C1 segment of cervical spinal cord (tissue), 14 donors: Measurements from ENCODE around the gene RNASEH1.
"Not testable (repeated sequence)": the region's sequence is repeated elsewhere in the genome, so short reads cannot be mapped to it uniquely, and the experiment has no call there.

Experiments
- DNase-seq, 14 donors: peaks; one replicate each; lab custom pipeline; 2025; lab: John Stamatoyannopoulos, UW

The RNASEH1 gene

DNA sequence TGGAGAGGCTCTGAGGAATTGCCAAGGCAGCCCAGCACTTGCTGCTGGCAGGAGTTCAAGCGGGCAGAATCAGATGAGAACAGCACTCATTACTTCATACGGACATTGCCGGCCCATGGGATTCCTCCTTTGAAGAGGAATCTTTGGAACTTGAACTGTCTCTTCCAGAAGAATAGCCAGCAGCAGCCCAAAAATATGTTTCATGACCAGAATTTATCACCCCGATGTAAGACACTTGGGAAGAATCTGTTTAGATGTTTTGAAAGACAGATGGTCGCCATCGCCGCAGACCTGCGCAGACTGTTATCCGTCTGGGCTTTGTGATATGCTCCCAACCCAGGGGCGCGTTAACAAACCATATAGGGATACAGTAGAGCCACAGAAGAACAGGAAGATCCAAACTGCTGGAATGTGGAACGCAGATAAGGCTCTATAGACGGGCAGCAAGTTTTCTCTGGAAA, 35.1 kb downstream of the RNASEH1 start:
- peak in 1 of 14 donors; percentile 75 for DNase-seq

DNA sequence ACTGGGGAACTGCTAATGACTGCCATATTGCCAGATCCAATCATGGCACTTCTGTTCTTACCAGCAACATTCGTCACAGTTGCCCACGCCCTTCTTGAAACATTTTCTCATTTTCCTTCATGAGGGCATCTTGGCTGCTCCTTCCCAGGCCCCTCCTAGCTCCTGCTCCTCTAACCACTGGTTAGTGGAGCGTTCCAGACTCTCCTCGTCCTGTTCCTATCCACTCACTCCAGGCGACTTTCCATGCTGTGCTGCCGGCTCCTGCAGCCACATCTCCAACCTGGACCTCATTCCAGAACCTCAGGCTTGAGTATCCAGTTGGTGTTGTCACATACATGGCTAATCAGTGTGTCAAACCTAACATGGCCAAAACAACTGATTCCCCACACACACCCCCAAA, 37.5 kb downstream of the RNASEH1 start:
- no peak for DNase-seq

DNA sequence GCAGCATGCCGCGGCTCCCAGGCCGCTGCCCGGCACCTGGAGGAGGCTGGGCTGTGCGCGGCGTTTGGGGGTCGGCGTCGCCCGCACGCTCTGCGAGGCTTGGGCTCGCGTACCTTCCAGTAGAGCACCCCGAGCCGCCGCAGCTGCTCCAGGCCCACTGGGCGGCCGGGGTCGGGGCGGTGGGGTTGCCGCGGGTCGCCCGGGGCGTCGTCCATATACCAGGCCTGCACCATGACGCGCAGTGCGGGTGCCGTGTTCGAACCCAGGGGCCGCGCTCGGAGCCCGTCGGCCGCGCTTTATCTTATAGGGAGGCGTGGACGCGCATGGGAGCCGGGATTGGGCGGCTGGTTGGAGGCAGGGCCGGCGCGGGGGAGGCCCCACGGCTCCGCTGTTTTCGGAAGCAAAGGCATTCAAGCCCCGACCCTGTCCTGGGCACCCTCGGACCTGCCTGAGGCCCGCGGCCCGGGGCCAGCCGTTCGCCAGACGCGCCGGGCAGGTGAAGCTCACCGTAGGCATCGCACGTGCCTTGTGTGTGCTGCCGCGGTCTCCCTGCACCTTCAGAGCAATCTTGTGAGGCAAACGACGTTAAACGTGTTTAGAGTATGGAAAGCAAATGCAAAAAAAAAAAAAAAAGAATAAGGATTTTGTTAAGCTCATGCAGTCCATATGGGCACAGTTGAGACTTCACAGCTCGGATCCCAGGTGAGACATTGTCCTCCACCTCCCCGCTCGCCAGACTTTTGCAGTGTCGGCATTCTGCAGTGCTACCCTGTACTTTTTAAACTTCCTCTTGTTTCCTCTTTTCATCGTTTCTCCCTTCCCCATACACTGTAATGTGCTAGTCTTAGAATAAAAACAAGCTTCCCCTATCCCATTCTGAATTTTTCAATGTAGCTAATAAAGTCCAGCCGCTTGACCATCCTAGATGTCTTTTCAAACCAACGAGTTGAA, 38.6 kb downstream of the RNASEH1 start, which contains the start of gene ADI1:
Gene ADI1, minus strand, starts transcription at position 277 of the 951 bp plus-strand sequence. Its CDS starts 44 bp downstream, at position 233.
- DNase-seq = peak in 11 of 14 donors; percentile 42 to 87 (median 80)

DNA sequence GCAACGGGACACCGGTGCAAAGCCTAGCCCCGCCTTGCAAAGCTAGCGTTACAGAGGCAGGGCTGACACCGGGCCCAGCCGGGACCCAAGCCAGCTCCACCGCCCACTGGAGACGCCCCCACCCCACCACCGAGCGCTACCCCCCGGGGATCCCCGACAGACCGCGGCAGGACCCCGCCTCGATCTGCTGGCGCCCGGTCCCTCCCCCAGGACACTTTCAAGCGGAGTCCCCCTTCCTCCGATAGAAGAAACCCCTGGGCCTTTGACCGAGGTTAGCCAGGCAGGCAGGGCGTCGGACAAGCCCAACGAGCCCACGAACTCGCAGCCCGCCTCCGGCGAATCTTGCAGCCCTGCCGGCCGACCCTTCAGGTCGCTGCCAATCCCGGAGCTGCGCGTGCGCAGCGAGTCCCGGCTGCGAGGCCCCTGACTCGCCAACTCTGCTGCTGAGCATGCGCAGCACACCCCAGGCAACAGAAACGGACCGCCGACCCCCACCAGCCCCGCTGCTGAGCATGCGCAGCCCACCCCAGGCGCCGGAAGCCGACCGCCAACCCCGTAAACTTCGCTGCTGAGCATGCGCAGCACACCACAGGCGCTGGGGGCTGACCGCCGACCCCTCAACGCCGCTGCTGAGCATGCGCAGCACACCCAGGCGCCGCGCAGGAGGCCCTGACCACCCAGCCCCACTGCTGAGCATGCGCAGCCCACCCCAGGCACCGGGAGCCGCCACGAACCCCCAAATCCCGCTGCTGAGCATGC, 39.5 kb downstream of the RNASEH1 start:
- DNase-seq = peak; percentile 87 to 99 (median 96)

DNA sequence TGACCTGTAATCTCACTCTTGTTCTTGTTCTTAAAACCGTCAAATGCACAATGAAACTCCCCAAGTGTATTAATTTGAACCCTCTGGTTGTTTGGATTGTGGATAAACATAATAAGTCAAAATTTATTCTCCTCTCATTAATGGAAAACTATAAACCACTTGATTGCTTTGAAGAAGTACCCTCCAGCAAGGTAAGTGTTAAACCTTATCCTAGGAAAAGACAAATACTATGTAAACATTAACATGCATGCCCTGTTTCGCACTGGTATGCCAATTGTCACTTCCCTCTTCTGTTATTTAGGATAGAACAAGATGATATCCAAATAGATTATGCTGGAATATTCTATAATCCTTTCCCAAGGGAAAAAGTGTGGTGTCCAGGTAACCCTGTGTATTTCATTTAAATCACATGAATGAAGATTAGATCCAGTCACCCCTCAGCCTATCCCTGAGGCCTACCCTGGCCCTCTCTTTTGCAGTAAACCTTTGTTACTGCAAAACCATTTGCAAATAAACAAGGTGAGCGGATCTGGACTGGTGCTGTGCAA, 40.1 kb downstream of the RNASEH1 start:
- DNase-seq = no peak

DNA sequence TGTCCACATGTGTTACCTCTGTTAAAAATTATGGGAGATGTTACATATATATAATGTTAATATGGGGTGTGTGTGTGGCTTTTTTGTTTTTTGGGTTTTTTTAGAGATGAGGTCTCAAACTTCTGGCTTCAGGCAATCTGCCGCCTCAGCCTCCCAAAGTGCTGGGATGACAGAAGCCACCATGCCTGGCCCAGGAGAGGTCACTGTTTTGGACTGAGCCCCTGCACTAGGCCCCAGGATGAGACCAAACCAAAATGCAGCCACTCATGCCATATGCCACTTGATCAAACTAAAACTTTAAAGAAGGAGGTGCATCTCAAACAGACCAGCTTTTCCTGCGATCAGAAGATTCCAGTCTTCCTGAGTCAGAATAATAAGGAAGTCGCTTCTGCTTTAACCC, 41.3 kb downstream of the RNASEH1 start:
- no peak for DNase-seq

DNA sequence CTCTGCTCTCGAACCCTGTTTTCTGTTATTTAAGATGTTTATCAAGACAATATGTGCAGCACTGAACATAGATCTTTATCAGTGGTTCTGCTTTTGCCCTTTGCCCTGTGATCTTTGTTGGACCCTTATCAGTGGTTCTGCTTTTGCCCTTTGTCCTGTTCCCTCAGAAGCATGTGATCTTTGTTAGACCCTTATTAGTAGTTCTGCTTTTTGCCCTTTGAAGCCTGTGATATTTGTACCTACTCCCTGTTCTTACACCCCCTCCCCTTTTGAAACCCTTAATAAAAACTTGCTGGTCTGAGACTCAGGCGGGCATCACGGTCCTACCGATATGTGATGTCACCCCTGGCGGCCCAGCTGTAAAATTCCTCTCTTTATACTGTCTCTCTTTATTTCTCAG, 42.7 kb downstream of the RNASEH1 start:
- DNase-seq = not testable (repeated sequence)

DNA sequence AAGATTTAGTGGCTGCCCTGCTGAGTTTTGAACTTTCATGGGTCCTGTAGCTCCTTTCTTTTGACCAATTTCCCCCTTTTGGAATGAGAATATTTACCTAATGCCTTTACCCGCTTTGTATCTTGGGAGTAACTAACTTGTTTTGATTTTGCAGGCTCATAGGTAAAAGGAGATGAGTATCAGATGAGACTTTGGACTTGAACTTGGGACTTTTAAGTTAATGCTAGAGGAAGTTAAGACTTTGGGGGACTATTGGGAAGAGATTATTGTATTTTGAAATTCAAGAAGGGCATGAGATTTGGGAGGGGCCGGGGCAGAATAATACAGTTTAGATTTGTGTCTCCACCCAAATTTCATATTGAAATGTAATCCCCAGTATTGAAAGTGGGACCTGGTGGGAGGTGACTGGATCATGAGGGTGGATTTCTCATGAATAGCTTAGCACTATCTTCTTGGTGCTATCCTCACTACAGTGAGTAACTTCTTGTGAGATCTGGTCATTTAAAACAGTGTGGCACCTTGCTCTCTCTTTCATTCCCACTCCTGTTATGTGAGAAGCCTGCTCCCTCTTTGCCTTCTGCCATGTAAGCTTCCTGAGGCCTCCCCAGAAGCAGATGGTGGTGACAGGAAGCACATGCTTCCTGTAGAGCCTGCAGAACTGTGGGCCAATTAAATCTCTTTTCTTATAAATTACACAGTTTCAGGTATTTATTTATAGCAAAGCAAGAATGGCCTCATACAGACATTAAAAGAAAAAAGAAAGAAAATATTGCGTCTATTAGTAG, 44.9 kb downstream of the RNASEH1 start:
- peak in 1 of 14 donors; percentile 62 for DNase-seq

DNA sequence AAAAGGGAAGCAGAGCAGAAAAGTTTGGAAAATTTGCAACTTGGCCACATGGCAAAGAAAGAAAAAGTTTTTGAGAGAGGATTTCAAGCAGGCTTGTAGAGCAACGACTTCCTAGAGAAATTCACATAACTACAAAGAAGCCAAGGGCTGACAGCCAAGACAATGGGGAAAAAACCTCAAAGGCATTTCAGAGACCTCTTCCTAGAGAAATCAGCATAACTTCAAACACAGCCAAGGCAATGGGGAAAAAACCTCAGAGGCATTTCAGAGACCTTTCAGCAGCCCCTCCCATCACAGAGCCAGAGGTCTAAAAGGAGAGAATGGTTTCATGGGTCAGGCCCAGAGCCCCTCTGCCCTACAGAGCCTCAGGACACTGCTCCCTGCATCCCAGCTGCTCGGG, 46.0 kb downstream of the RNASEH1 start:
- no peak for DNase-seq

DNA sequence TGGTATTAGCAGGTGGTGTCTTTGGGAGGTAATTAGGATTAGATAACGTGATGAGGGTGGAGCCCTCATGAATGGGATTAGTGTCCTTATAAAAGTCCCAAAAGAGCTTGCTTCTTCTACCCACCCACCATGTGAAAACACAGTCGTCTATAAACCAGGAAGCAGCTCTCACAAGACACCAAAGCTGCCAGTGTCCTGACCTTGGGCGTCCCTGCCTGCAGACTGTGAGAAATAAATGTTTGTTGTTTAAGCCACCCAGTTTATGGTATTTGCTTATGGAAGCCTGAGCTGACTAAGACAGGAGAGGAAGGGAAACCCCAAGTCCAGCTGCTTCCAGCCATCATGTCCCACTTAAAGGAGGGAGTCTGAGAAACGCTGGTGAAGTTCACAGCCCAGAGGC, 52.4 kb downstream of the RNASEH1 start:
- DNase-seq = no peak

DNA sequence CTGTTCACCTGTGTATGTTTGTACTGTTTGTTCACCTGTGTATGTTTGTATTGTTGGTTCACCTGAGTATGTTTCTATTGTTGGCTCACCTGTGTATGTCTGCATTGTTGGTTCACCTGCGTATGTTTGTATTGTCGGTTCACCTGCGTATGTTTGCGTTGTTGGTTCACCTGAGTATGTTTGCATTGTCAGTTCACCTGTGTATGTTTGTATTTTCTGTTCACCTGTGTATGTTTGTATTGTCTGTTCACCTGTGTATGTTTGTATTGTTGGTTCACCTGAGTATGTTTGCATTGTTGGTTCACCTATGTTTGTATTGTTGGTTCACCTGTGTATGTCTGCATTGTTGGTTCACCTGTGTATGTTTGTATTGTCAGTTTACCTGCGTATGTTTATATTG, 53.4 kb downstream of the RNASEH1 start:
- no peak for DNase-seq

DNA sequence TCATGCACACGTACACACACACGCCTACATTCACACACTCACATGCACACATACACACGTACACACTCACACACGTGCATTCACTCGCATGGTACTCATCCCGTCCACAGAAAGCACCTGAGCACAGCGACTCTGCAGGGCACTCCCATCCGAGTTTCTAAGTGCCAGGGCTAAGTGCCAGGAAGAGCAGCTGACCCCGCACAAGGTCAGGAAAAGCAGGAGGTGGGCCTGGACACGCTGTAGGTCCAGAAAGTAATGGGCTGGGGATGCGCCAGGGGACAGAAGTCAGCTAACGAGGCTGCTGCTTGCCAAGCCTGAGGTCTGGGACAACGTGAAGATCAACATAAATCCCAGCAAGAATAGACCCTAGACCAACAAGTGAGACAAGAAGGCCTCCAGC, 54.6 kb downstream of the RNASEH1 start:
- DNase-seq = no peak

DNA sequence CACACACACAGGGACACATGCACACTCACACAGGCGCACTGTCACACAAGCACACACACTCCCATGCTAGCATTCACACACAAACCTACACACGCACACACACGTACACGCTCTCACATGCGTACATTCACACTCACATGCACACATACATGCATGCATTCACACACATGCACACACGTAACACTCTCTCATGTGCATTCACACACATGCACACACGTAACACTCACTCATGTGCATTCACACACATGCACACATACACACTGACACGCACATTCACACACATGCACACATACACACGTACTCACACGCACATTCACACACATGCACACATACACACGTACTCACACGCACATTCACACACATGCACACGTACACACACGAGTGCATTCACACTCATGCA, 55.1 kb downstream of the RNASEH1 start:
- DNase-seq = no peak

DNA sequence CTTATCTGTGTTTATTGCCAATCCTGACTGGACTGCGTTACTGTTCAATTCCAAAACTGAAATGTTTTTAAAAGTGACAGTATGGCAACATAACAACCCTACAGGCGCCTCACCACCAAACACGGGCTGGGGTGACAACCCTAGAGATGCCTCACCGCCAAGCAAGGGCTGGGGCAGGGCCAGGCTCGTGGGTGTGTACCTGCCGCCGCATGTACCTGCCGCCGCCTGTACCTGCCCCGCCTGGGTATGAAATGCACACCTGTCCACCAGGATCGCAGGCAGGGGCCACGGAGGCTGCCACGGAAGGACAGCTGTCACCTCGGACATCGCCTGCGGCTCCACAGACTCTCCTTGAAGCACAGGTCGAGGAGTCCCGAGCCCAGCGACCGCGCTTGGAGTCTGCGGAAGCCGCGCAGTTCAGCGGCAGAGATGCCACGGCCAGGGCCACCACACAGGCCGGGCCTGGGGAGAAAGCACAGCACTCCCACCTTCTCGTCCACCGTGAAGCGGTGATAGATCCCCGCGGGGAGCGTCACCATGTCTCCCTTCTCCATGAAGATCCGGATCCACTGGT, 57.7 kb downstream of the RNASEH1 start:
- DNase-seq = no peak

DNA sequence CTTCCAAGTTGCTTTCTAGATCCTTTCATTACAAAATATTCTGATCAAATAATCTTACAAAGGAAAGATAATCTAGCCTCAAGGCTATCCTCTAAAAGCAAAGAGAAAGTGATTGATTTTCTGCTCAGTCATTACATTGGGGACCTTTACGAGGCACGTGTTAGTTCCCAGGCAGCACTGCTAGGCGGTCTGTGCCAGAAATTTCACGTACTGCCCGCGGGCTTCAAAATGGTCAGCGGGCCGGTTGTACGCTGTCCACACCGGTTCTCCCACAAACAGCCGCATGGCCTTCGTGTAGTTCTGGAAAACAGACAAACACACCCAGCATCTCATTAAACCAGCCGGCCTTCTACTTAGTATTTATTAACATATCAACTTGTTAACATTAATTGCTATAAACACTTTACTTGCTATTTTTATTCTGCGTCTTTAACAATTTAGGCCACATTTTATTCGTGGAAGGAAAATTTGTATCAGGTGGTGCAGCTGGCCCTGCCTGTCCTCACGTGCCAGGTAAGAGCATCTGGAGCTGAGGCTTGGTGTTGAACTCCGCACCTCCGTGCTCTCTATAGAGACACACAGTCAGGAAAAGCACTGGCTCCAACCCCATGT, 59.2 kb downstream of the RNASEH1 start:
- no peak for DNase-seq

DNA sequence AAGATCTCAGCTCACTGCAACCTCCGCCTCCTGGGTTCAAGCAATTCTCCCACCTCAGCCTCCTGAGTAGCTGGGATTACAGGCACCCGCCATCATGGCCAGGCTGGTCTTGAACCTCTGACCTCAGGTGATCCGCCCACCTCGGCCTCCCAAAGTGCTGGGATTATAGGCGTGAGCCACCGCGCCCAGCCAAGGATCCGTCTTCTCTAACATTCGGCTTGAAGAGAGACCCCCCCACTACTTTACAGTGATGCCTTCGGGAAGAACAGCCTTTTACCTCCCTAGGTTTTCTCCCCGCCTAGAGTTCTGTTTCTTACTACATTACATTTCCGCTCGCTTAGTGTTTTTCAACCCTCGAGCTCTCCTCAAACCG, 61.4 kb downstream of the RNASEH1 start:
- not testable (repeated sequence) for DNase-seq
